ENCODE results near the gene FZD2.

Gene FZD2

DNA sequence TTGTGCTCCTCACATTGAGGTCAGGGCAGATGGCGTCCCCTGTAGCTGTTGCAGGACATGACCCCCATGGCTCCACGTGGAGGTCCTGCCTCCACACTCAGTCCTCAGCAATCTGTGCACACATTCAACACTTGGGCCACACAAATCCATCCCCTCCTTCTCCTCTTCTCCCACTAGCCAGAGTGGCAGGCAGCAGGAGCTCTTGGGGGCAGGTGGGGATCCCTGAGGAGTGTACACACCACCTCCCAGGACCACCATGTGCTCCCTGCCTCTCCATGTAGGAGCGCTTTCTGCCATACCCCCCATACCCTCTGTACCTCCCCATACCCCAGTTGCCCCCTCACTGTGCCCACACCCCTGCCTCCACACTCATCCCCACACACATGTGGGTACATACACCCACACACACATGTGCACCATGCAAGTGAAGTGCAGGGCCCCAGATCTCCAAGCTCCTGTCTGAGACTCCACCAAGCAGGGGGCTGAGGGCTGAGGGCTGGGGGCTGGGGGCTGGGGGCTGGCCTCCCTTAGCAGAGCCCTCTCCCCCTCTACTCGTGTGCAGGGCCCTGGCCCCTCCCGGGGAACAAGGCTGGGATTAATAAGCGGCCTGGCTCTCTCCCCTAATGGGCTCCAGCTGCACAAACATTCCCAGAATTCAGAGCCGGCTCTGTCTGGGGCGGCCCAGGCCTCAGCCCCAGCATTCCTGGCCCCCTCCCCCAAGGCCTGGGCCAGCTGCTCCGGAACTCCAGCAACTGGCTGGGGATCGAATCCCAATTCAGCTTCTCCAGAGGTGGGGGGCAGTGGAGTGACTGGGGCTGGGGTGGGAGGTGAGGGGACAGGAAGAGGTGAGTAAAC, 50.8 kb downstream of the FZD2 start:
- DNase-seq (ENCODE audit: low read depth in 3 of 3): no peak

DNA sequence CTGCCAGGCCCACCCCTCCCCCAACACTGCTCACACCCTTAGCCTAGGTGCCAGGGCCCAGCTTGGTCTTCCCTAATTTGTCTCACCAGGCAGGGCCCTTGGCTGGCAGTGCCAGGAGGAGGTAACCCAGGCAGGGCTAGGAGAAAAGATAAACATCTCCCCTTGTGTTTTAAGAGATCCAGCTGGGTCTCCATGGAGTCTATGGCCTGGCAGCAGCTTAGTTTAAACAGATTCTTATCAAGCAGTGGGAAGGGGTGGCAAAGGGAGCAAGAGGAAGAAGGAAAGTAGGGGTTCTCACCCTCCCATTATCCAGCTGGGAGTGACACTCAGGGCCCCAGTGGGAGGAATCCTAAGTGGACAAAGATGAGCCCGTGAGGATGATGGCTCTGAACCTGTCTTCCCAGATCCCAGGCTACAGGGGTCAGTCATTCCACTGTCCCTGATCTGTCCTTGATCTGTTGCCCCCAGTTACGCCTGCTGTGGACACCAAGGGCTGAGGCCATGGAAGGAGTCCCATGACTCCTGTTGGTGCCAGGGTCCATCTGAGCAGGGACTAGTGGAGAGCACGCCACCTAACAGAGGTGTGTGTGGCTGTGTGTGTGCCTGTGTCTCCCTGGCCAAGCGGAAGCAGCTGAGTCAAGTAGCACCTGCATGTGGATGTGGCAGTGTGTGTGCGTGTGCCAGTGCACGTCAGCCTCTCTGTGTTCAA, 51.6 kb downstream of the FZD2 start:
- DNase-seq (ENCODE audit: low read depth in 3 of 3): no peak

DNA sequence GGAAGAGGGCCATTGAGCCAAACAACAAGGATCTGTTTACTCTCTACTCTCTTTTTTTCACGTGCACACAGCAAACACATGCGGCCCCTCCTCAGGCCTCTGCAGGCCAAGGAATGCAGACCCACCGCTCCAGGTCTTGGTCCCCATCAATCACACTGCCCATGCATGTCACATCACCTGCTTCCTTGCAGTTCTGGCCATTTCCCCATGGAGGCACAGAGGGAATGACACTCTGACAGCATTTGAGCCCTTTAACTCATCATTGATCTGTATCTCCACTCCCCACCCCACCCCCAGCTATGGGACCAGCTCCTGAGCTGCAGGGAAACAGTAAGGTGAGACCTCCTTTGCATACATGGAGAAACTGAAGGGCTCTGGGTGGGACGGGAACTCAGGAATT, 53.0 kb downstream of the FZD2 start:
- DNase-seq (ENCODE audit: low read depth in 3 of 3): no peak
